HG03064 (cell line): ENCODE data around the gene ESRRA.

Experiments
- ATAC-seq: cut with Tn5 transposase; IDR thresholded peaks from one replicate; pipeline ENCODE4 v1.9.1; 2021; ENCODE audit warnings: low read depth; ENCODE audit not compliant: unreplicated experiment

Gene ESRRA

GRCh38 chr11:64360448-64360921, 55.2 kb downstream of the ESRRA start:
- no peak for ATAC-seq

DNA sequence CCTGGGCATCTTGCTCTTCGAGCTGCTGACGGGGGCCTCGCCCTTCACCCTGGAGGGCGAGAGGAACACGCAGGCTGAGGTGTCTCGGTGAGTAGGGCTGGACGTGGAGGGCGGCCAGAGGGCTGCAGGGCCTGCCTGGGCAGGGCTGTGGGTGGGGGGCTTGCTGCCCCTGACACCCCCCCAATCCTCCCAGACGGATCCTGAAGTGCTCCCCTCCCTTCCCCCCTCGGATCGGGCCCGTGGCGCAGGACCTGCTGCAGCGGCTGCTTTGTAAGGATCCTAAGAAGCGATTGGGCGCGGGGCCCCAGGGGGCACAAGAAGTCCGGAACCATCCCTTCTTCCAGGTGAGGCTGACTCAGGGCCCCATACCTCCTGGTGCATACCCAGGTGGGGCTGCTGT, 56.3 kb downstream of the ESRRA start:
- no peak for ATAC-seq

DNA sequence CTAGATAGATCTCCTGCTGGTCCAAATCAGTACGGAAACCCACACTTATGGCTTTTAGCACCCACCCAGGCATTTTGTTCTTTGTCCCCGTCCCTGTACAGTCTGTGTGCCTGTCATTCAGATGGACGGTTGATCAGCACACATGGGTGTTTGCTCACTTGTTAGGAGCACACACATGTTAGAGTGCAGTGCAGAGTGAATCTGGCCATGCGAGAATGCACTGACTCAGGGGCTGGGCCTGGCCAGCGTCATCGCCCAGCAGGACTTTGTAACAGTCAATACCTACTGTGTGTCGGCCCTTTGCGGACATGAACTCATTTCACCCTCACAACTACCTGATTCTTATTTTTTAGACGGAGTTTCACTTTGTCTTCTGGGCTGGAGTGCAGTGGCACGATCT, 57.0 kb downstream of the ESRRA start:
- no peak for ATAC-seq

DNA sequence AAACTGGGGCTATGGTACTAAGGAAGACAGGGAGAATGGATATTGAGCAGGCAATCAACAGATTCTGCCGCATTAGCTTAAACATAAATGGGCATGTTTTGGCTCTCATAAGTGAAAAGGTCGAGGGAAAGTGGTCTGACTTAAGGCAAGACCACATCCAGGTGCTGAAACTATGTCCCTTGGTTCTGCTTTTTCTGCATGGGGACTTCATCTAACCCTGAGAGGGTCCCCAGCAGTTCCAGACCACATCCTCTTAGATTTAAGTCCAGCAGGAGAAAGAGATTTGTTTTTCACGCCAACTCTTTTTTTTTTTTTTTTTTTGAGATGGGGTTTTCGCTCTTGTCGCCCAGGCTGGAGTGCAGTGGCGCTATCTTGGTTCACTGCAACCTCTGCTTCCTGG, 59.1 kb downstream of the ESRRA start:
- no peak for ATAC-seq

DNA sequence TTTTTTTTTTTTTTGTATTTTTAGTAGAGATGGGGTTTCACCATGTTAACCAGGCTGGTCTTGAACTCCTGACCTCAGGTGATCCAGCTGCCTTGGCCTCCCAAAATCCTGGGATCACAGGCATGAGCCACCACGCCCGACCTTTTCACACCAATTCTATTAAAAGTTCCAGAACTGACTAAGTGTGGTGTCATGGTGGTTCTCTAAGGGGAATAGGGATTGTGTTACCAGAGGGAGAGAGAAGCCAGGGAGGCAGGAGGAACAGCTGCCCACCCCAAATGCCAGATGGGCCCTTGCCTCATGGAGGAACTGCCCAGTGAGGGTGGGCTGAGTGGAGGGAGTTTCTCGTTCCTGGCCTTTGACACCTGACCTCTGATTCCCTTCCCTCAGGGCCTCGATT, 59.6 kb downstream of the ESRRA start:
- ATAC-seq = no peak
